Measurements from ENCODE around the gene CSNK1G1.

Gene CSNK1G1

GRCh38 chr15:64164436-64164835, 191.5 kb downstream of the CSNK1G1 start:
- no peaks in the 10 kb centered on the region for H3K9me3 ChIP-seq
- no peaks in the 10 kb centered on the region for H3K27me3 ChIP-seq
- TF ChIP-seq CTCF (IDR thresholded peaks at IDR 0.05; ENCODE audit: low read depth, low read length): no peak
- peaks cover 3% of the 10 kb centered on the region; the same call in 1 of the 2 replicates for H3K4me1 ChIP-seq
- H3K4me3 ChIP-seq (ENCODE audit: low read depth, low read length): no peak overlapping the region
- H3K36me3 ChIP-seq: peaks cover 26% of the 10 kb centered on the region
- no peak for DNase-seq

- no peak for DNase-seq
- H3K4me3 ChIP-seq (ENCODE audit: low read depth, low read length): peak overlapping the region; percentile 38
- H3K9me3 ChIP-seq: no peaks in the 10 kb centered on the region
- H3K4me1 ChIP-seq: peaks cover 3% of the 10 kb centered on the region; the same call in 1 of the 2 replicates
- no peak for TF ChIP-seq CTCF (IDR thresholded peaks at IDR 0.05; ENCODE audit: low read depth, low read length)
- H3K36me3 ChIP-seq: peaks cover 33% of the 10 kb centered on the region
- no peaks in the 10 kb centered on the region for H3K27me3 ChIP-seq
These were observed 192.2 kb downstream of the CSNK1G1 start for GRCh38 chr15:64163659-64164362.

- peak; percentile 60 for TF ChIP-seq CTCF (IDR thresholded peaks at IDR 0.05; ENCODE audit: low read depth, low read length)
- DNase-seq: peak; percentile 99
- peaks cover 3% of the 10 kb centered on the region; the same call in 1 of the 2 replicates for H3K4me1 ChIP-seq
- H3K36me3 ChIP-seq: peaks cover 40% of the 10 kb centered on the region
- H3K4me3 ChIP-seq (ENCODE audit: low read depth, low read length): peak within 1 kb of the TSS; percentile 99
- H3K9me3 ChIP-seq: no peaks in the 10 kb centered on the region
- no peaks in the 10 kb centered on the region for H3K27me3 ChIP-seq
These were observed 192.9 kb downstream of the CSNK1G1 start, which contains the start of gene PPIB for GRCh38 chr15:64162869-64163658. Gene PPIB, minus strand, starts transcription at chr15:64163022. Its CDS starts 36 bp downstream, at chr15:64162986.

- DNase-seq: no peak
- Histone ChIP-seq H3K4me3 (ENCODE audit: low read depth, low read length) (peak overlapping the region; percentile 99), H3K27me3 (no peaks in the 10 kb centered on the region), H3K9me3 (no peaks in the 10 kb centered on the region), H3K36me3 (peaks cover 46% of the 10 kb centered on the region), H3K4me1 (peaks cover 3% of the 10 kb centered on the region; the same call in 1 of the 2 replicates)
- TF ChIP-seq CTCF (IDR thresholded peaks at IDR 0.05; ENCODE audit: low read depth, low read length): no peak
These were observed 193.5 kb downstream of the CSNK1G1 start for GRCh38 chr15:64162478-64162868.

- H3K36me3 ChIP-seq: peaks cover 52% of the 10 kb centered on the region
- peak overlapping the region; percentile 99 for H3K4me3 ChIP-seq (ENCODE audit: low read depth, low read length)
- no peaks in the 10 kb centered on the region for H3K9me3 ChIP-seq
- H3K27me3 ChIP-seq: no peaks in the 10 kb centered on the region
- no peak for TF ChIP-seq CTCF (IDR thresholded peaks at IDR 0.05; ENCODE audit: low read depth, low read length)
- peaks cover 3% of the 10 kb centered on the region; the same call in 1 of the 2 replicates for H3K4me1 ChIP-seq
- DNase-seq: no peak
These were observed 194.1 kb downstream of the CSNK1G1 start for GRCh38 chr15:64161688-64162477.

All from BE2C (cell line).